ENCODE data around the gene NXPE3. TPM values are rescaled to one million over a fixed set of nuclear protein-coding genes. Genes with fewer than 3 reads are reported as not detected.

The NXPE3 gene
- total and polyA plus RNA-seq, 9 of the 15 experiments (the other 6 are each of a cell fraction or from before 2014, with no cell fraction given) = 0.25 to 2.5 (median 0.95) TPM

- H2AFZ ChIP-seq (ENCODE audit: low read depth, low read length) = no peak overlapping the region
- H3K27ac ChIP-seq (ENCODE audit: extremely low read depth, low read depth, low read length) = no peak overlapping the region
- FAIRE-seq = no peak
- no peak overlapping the region for H3K4me2 ChIP-seq (ENCODE audit: insufficient read depth, low read length)
- ChIA-PET POLR2A (no interaction called here), CTCF (ENCODE audit: low intra/inter-chr PET ratio) (no interaction called here)
- H3K4me1 ChIP-seq (replicated peaks in 1 of 2; ENCODE audit: control insufficient read depth in 2 of 2, insufficient read depth in 2 of 2, low read length in 2 of 2) = no peaks in the 10 kb centered on the region
- no peak for DNase-seq (ENCODE audit: extremely low read depth in 1 of 4, low spot score in 3 of 4)
- no peaks in the 10 kb centered on the region for H3K36me3 ChIP-seq (ENCODE audit: control insufficient read depth, insufficient read depth, low read length)
- ATAC-seq = no peak
- no TSS peak for BruUV-seq (replicated peaks)
- H3K27me3 ChIP-seq (ENCODE audit: control insufficient read depth in 2 of 2, insufficient read depth in 2 of 2, low read length in 2 of 2) = no peaks in the 10 kb centered on the region
- H3K4me3 ChIP-seq = no peak overlapping the region
- WGBS (ENCODE audit: insufficient coverage, low coverage, missing lambda C conversion rate) = 18% methylated on average over 2 of the region's 2 CpGs
- in situ Hi-C loops (cut with MboI) (loop anchor here (5.0 to 25.0 kb wide), 2 partner anchors 415 to 725 kb away; no protein-coding TSS in a partner anchor), intact Hi-C loops (cut with micrococcal nuclease) (loop anchor here (10.0 kb wide), 1 partner anchor 153 kb away; no protein-coding TSS in a partner anchor)
- TF ChIP-seq CBFA2T3 (IDR thresholded peaks at IDR 0.05) = no peak
- TF ChIP-seq ZHX1 (conservative IDR thresholded peaks at IDR 0.05; ENCODE audit: low read length) = no peak
- no peak for TF ChIP-seq SIX5 (IDR thresholded peaks at IDR 0.05; ENCODE audit: borderline replicate concordance in 1 of 2, insufficient read depth in 1 of 2, low read depth in 1 of 2, low read length in 2 of 2)
- no peak for TF ChIP-seq ZBTB26 (CRISPR knock-in tag; IDR thresholded peaks at IDR 0.05)
- no peak for TF ChIP-seq CC2D1A (IDR thresholded peaks at IDR 0.05)
- H3K9me3 ChIP-seq (replicated peaks; ENCODE audit: control insufficient read depth, insufficient read depth, low read depth, low read length) = no peaks in the 10 kb centered on the region
- no peaks in the 10 kb centered on the region for H4K20me1 ChIP-seq (replicated peaks; ENCODE audit: control insufficient read depth, insufficient read depth, low read length)
- no peaks in the 10 kb centered on the region for H3K9me1 ChIP-seq (ENCODE audit: control insufficient read depth, insufficient read depth, low read length)
- H3K9ac ChIP-seq (ENCODE audit: insufficient read depth in 1 of 2, low read depth in 2 of 2, low read length in 2 of 2) = no peak overlapping the region
- no peaks in the 10 kb centered on the region for H3K79me2 ChIP-seq (ENCODE audit: control insufficient read depth, insufficient read depth, low read length)
These were observed 32.9 kb downstream of the NXPE3 start for GRCh38 chr3:101811875-101812274.

Data from K562 (cell line).